Activated naive CD4-positive, alpha-beta T cell treated with Interleukin-2 at 50 U/mL for 16 hours (primary cell): ENCODE results near the gene BRD3.
"Not testable (repeated sequence)": the region's sequence is repeated elsewhere in the genome, so short reads cannot be mapped to it uniquely, and the experiment has no call there.

ENCODE experiments used
- DNase-seq: peaks from one replicate; pipeline ENCODE4 v3.0.0-alpha.2; 2020

BRD3 gene

DNA sequence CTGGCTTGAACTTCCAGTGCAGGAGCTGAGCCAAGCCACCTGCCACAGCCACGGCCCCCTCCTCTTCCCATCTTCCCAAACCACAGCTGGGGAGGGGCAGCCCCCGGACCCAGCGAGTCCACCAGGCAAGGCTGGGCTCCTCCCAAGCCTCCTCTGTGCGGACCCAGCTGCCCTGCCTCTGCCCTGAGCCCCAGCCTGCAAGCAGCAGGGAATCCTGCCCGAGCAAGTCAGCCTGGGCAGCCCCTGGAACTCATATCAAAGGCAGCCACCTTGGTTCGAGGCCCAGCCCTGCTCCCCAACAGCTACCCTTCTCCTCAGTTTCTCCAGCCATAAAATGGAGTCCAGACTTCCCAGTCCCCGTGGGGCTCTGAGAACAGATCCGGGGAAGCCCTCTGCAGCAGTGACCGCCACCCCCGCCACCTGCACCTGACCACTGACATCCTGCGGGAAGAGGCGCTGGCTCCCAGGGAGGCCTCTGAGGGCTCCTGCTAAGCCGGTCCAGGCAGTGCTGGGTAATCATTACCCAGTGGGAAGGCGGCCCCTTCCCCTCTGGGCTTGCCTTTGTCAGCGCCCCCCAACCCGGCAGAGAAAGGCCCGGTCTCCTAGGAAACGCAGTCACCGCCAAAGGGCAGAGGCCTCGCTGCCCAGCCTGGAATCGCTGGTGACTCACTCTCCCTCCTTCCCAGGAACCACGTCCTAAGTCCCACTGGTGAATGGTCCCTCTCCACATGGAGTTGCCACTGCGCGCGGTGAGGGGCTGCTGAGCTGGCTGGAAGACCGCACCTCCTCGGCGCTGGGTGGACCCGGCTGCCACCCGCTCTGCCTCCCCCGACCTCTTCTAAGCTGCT lies 77.2 kb downstream of the BRD3 start:
- no peak for DNase-seq

DNA sequence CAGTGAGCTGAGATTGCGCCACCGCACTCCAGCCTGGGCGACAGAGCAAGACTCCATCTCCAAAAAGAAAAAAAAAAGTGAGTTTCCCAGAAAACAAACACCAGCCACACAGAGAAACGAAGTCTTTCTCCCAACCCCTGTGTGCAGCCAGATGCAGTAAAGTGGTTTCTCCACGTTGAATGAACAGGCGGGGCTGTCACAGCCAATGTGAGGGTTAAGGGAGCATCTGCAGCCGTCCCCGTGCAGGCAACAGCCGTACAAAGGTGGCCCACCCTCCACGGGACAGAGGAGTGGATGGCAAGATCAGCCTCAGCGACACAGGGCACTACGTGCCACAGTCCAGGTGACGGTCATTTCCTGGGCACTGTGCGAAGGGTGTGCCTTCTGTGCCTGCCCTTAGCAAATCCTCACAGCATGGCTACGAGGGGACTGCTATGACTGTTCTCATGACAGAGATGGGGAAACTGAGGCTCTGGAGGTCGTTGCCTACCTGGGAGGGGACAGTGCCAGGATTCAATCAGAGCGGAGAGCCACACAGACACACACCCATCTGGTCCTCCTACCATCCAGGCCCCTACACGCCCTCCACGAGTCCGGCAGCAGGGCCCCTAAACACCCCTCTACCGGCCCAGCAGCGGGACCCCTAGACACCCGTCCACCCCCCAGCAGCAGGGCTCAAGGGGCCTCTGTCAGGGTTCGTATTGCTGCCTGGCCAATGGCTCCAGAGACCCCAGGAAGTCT lies 78.0 kb downstream of the BRD3 start:
- no peak for DNase-seq

DNA sequence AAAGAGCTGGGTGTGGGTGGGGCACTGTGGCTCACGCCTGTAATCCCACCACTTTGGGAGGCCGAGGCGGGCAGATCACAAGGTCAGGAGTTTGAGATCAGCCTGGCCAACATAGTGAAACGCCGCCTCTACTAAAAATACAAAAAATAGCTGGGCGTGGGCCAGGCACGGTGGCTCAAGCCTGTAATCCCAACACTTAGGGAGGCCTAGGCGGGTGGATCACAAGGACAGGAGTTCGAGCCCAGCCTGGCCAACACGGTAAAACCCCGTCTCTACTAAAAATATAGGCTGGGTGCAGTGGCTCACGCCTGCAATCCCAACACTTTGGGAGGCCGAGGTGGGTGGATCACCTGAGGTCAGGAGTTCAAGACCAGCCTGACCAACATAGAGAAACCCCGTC lies 79.1 kb downstream of the BRD3 start:
- DNase-seq: not testable (repeated sequence)

DNA sequence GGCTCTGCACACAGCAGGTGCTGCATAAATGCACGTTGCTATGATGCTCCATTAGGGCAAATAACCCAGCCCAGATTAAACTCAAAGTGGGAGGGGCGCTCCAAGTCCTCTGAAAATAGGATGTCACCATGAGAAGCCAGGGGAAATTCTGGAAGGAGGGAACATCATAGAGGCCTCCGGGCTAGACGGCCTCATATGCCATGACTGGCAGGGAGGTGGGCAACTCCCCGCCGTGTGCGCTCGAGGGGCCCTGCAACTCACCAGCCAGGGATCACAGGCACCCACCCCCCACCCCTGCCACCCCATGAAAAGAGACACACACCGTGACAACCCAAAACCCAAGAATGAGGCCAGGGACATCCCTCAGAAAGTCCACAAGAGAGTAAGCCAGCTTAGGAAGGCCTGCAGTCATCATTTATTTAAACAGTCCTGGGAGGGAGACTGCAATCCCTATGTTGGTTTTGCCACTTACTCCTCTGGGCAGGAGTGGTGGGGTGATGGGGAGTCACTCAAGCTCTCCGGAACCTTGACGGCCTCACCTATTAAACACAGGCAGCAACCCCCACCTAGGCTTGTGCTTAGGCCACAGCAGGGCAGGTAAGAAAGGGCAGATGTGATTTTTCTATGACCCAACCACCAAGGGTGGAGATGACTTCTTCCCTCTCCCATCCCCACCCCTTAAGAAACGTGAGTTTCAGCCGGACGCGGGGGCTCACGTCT lies 79.7 kb downstream of the BRD3 start:
- DNase-seq: no peak

DNA sequence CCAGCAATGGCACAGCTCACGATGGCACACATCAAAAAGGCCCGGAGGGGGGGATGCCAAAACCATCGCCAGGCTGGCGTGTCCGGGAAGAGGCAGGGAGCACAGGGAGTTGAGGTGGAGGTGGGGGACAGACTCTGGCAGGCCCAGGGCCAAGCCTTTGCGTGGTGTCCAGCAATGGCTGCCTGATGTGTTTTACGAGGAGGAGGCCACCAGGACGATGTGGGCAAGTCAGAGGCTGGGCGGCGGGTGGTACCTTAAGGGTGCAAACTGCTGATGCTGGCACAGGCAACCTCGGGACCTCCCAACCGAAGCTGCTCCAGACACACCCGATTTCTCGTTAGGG lies 80.4 kb downstream of the BRD3 start:
- DNase-seq: no peak

DNA sequence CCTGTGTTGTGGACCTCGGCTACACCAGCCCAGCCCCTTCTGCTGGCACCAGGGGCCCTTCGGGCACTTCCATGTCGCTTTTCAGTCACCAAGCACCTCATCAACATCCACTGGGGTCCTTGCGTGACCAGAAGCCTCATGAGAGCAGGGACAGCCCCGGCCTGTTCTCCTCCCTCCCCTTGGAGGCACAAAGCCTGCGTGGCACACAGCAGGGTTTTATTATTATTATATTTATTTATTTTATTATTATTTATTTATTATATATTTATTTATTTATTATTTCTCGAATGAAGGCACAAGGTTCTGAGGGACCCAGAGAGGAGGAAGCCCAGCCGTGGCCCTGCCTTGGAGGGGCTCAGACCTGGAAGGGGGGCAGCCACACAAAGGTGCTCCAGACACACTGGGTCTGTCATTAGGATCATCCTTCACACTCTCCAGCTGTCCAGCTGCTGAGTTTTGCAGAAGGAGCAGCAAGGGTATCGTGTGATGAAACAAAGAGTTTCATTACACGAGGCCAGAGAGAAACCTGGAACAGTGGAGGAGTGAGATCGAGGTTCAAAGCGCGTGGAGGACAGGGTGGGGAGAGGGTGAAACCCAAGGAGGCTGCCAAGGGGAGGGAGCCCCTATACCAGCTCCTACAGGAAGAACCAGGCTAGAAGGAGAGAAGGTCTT lies 80.9 kb downstream of the BRD3 start:
- DNase-seq: no peak

DNA sequence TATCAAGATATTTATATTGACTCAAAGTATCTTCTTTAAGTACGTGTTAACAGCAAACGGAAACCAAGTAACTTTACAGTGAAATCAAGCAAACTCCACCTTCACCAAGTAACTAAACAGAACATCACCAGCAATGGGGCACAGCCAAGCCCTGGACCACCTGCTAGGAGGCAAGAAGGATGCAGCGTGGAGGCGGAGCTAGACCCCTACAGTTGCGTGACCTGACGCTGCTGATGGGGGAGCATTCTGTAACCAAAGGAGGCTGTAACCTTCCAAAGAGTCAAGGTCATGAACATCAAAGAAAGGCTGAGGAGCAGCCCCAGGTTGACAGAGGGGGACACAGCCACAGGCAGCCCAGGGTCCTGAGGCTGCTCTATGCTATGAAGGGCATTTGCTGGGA lies 81.8 kb downstream of the BRD3 start:
- no peak for DNase-seq

DNA sequence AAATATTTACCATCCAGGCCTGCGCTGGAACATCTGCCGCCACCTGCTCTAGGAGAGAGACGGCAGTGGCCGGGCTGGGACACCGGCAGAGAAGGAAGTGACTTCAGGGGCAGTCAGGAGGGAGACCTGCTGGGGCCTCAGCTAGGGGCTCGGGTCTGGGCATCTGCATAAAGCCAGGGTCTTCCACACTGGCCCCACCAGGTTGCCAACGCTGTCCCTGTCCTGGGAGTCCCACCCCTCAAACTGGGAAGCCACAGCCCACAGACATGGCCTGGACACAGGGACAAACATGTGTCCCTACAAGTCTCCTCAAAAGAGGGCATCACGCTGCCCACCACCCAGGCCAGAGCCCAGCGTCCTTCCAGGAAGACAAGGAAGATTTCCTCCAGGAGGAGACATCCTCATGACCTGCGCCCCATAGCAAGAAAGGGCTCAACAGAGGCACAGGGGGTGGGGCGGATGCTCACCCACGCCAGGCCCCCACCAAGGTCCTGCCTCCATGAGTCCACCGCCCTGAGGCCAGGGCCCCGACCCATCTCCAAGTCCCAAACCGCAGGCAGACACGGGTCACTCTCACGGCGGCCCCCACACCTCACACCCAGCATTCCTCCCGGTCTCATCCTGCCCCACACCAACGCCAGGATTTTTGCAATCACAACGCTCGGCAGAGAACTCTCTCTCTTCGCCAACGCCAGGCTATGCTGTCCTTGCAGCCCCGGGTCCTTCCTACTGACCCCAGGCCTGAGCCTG lies 84.7 kb downstream of the BRD3 start:
- no peak for DNase-seq

DNA sequence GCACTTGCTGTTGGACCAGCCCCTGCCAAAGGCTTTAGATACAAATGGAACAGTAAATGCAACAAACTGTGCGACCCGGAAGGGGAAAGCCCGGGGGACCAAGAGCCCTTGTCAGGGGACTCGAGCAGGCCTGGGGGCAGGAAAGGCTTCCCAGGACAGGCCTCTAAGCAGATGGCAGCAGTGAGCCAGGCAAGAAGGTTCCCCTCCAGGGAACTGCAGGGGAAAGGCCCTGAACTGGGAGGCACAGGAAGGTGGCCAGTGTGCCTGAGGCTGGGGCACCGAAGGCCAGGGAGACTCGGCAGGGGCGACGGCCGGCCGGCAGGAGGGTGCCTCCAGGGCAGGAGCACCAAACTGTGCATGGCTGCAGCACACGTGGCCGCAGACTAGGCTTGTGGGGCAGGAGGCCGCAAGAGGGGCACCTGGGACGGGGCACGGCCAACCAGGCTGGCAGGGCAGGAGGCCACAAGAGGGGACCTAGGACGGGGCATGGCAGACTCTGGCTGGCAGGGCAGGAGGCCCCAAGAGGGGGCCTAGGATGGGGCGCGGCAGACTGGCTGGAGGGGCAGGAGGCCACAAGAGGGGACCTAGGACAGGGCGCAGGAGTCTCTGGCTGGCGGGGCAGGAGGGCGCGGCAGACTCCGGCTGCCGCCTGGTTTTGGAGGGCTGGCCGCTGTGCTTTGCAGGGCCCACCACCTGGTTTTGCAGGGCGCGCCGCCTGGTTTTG lies 85.7 kb downstream of the BRD3 start:
- no peak for DNase-seq

DNA sequence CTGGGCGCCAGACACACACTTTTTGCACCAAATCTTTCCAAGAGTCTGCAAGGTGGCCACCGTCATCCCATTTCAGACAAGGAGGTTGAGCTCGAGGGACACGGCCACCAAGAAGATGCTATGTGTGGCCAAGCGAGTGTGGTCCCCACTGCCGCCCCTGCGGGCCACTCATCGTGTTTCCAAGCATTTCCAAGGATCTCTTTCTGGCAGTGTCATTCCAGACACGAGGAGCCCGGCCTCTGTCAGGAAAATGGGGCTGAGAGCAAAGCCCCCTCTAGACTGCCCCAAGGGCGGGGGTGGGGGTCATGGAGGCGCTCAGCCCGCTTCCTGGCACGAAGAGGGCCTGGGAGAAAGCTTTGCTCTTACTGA lies 86.3 kb downstream of the BRD3 start:
- no peak for DNase-seq

DNA sequence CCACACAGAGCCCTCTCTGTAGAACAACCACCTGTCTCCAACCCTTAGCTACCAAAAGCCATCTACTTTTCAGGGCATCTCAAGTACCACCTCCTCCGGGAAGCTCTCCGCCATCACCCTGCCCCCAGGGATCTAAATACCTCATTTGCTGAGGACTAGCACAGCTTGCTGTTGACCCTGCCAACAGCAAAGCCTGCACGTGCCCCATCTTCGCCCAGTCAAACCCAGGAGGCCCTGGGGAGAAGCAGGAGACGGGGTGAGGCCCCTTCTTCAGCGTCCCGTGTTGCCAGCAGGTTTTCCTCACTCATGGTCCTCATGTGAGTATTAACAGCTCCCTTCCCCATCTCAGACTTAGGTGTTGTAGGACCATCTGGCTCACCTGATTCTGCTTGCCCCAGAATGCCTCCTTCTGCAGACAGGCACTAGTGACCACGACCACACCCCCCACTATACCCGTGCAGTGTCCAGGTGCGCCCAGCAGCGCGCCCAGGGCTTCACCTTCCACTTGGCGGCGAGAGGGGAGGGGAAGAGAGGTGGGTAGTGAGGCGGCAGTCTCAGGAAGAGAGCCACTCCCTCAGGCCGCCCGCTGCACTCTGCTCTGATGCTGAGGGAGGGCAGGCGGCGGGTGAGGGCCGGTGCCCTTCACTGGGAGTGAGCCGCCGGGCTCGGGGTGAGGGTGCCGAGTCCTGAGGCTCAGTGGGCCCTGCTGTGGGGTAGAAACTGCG lies 86.8 kb downstream of the BRD3 start:
- DNase-seq: no peak
